ENCODE data around the gene MRPS15.
A peak's percentile ranks its signal among the peaks of the same experiment; 100 is the strongest.

MRPS15 gene

GRCh38 chr1:36456391-36456928, 7.7 kb downstream of the MRPS15 start:
- DNase-seq = no peak

GRCh38 chr1:36455386-36455785, 8.8 kb downstream of the MRPS15 start:
- DNase-seq = no peak

GRCh38 chr1:36453600-36454388, 10.4 kb downstream of the MRPS15 start:
- DNase-seq = no peak

GRCh38 chr1:36453051-36453450, 11.1 kb downstream of the MRPS15 start:
- DNase-seq = no peak

GRCh38 chr1:36450919-36451305, 13.3 kb downstream of the MRPS15 start:
- no peak for DNase-seq

GRCh38 chr1:36450270-36450918, 13.8 kb downstream of the MRPS15 start, which contains the start of gene OSCP1:
TSS of gene OSCP1 (minus strand) at chr1:36450451. CDS start at chr1:36450369, 82 bp downstream.
- DNase-seq = peak; percentile 95

GRCh38 chr1:36448530-36449056, 15.6 kb downstream of the MRPS15 start:
- DNase-seq = no peak

- no peak for DNase-seq
These were observed 16.7 kb downstream of the MRPS15 start for GRCh38 chr1:36447450-36447849.

GRCh38 chr1:36446746-36447145, 17.4 kb downstream of the MRPS15 start:
- DNase-seq = no peak

GRCh38 chr1:36446271-36446670, 17.9 kb downstream of the MRPS15 start:
- DNase-seq = no peak

GRCh38 chr1:36443297-36443696, 20.9 kb downstream of the MRPS15 start:
- no peak for DNase-seq

GRCh38 chr1:36442337-36442736, 21.8 kb downstream of the MRPS15 start:
- DNase-seq = no peak

GRCh38 chr1:36440646-36441045, 23.5 kb downstream of the MRPS15 start:
- DNase-seq = no peak

- DNase-seq = no peak
These were observed 24.1 kb downstream of the MRPS15 start for GRCh38 chr1:36440044-36440443.

- DNase-seq = no peak
These were observed 25.5 kb downstream of the MRPS15 start for GRCh38 chr1:36438715-36439114.

- no peak for DNase-seq
These were observed 27.4 kb downstream of the MRPS15 start for GRCh38 chr1:36436821-36437220.

- no peak for DNase-seq
These were observed 31.1 kb downstream of the MRPS15 start for GRCh38 chr1:36433102-36433501.

- no peak for DNase-seq
These were observed 31.6 kb downstream of the MRPS15 start for GRCh38 chr1:36432616-36433015.

GRCh38 chr1:36425791-36426190, 38.4 kb downstream of the MRPS15 start:
- no peak for DNase-seq

GRCh38 chr1:36421649-36422048, 42.5 kb downstream of the MRPS15 start:
- DNase-seq = no peak

- peak; percentile 68 for DNase-seq
These were observed 43.3 kb downstream of the MRPS15 start for GRCh38 chr1:36420836-36421317.

GRCh38 chr1:36420409-36420808, 43.8 kb downstream of the MRPS15 start:
- DNase-seq = no peak

- no peak for DNase-seq
These were observed 44.6 kb downstream of the MRPS15 start for GRCh38 chr1:36419569-36419968.

- DNase-seq = no peak
These were observed 45.0 kb downstream of the MRPS15 start for GRCh38 chr1:36419140-36419539.
